Endothelial cell of umbilical vein (primary cell): ENCODE measurements around the gene C2orf68. TPM values are rescaled to one million over a fixed set of nuclear protein-coding genes. Genes with fewer than 3 reads are reported as not detected.

Experiments
- BruUV-seq: library from RNA; stranded (reverse); fragments of 400-500 nt; replicated peaks from 2 replicates; lab custom pipeline; 2021; lab: Mats Ljungman, UMichigan
- CTCF ChIA-PET: fragments of 300-600, 350-600 bp; sonication (Branson Sonifier 250); formaldehyde crosslinking; loops from one replicate; lab custom pipeline; 2021; ENCODE audit warnings: antibody characterized with exemption, inconsistent platforms; lab: Charles Lee
- POLR2A ChIA-PET: fragments of 300-600, 350-600 bp; sonication (Branson Sonifier 250); formaldehyde crosslinking; loops from one replicate; lab custom pipeline; 2021; ENCODE audit warnings: antibody characterized with exemption, inconsistent platforms; lab: Charles Lee
- DNase-seq: peaks from one replicate; pipeline ENCODE4 v3.0.0-alpha.2; 2011; ENCODE audit warnings: low read depth, low spot score
- FAIRE-seq: peaks from 2 replicates; lab custom pipeline; 2011; peaks lifted over from hg19 to GRCh38; lab: Jason Lieb, UNC
- H2AFZ ChIP-seq: 2 replicates; pipeline ENCODE4 v1.6.0; 2012; ENCODE audit warnings: low read depth, low read length, control low read depth, inconsistent platforms
- H3K27ac ChIP-seq: 2 replicates; pipeline ENCODE4 v1.5.1; 2011; ENCODE audit warnings: low read depth, mild to moderate bottlenecking, control low read depth, low read length, moderate library complexity; ENCODE audit not compliant: insufficient read depth
- H3K27me3 ChIP-seq, 2 experiments: 2 replicates each; pipeline versions ENCODE4 v1.6.0 to v1.6.1; 2011; ENCODE audit warnings: low read length in 2 of 2, mixed read lengths in 1 of 2; ENCODE audit not compliant: control insufficient read depth in 2 of 2, insufficient read depth in 2 of 2
- H3K36me3 ChIP-seq, 2 experiments: 2 replicates in 1 of 2; 3 replicates in 1 of 2; pipeline ENCODE4 v1.5.1; 2011; ENCODE audit warnings: low read length in 2 of 2, mild to moderate bottlenecking in 1 of 2, moderate library complexity in 1 of 2; ENCODE audit not compliant: control insufficient read depth in 2 of 2, insufficient read depth in 2 of 2; ENCODE audit errors: extremely low read depth in 1 of 2
- H3K4me1 ChIP-seq: 3 replicates; pipeline ENCODE4 v1.5.1; 2011; ENCODE audit warnings: mild to moderate bottlenecking, low read length; ENCODE audit not compliant: control insufficient read depth, insufficient read depth; ENCODE audit errors: extremely low read depth
- H3K4me2 ChIP-seq: 2 replicates; pipeline ENCODE4 v1.6.1; 2011; ENCODE audit warnings: low read length, control low read depth, mixed read lengths; ENCODE audit not compliant: insufficient read depth
- H3K4me3 ChIP-seq, 3 experiments: fragments of 200-600 bp in 1 of 3; sonication (generic), shearing (Covaris generic) in 1 of 3; replicated peaks in 1 of 3; 2 replicates each; pipeline ENCODE4 v1.5.1; 2011 to 2016; ENCODE audit warnings: control low read depth in 3 of 3, low read length in 3 of 3, mild to moderate bottlenecking in 2 of 3, inconsistent platforms in 1 of 3, low read depth in 1 of 3, moderate library complexity in 1 of 3; ENCODE audit not compliant: insufficient read depth in 1 of 3
- H3K79me2 ChIP-seq: 2 replicates; pipeline ENCODE4 v1.6.0; 2012; ENCODE audit warnings: low read length, inconsistent platforms; ENCODE audit not compliant: control insufficient read depth, insufficient read depth
- H3K9ac ChIP-seq: replicated peaks from 2 replicates; pipeline ENCODE3; 2011; ENCODE audit warnings: low read length, control low read depth; ENCODE audit not compliant: insufficient read depth; ENCODE audit errors: extremely low read depth
- H3K9me1 ChIP-seq: replicated peaks from 3 replicates; pipeline ENCODE4 v1.6.0; 2011; ENCODE audit warnings: mild to moderate bottlenecking, low read length; ENCODE audit not compliant: control insufficient read depth, insufficient read depth; ENCODE audit errors: extremely low read depth
- H3K9me3 ChIP-seq: replicated peaks from 2 replicates; pipeline ENCODE4 v1.5.1; 2012; ENCODE audit warnings: low read length, inconsistent platforms; ENCODE audit not compliant: control insufficient read depth, insufficient read depth
- H4K20me1 ChIP-seq: replicated peaks from 2 replicates; pipeline ENCODE3; 2011; ENCODE audit warnings: mild to moderate bottlenecking, low read length; ENCODE audit not compliant: control insufficient read depth, insufficient read depth; ENCODE audit errors: extremely low read depth
- FOS ChIP-seq: IDR thresholded peaks from 2 replicates; pipeline ENCODE4 v1.6.1; 2011; ENCODE audit warnings: mild to moderate bottlenecking, low read length, moderate library complexity, borderline replicate concordance; ENCODE audit not compliant: insufficient read depth
- MYC ChIP-seq: IDR thresholded peaks from one replicate; pipeline ENCODE4 v1.6.1; 2011; ENCODE audit warnings: mild to moderate bottlenecking, low read depth, low read length
- POLR2A ChIP-seq: IDR thresholded peaks from 2 replicates; pipeline ENCODE4 v1.6.1; 2012; ENCODE audit warnings: low read depth, mild to moderate bottlenecking, control low read depth, low read length
- POLR2AphosphoS5 ChIP-seq: IDR thresholded peaks from 2 replicates; pipeline ENCODE4 v1.6.1; 2012; ENCODE audit warnings: low read depth, mild to moderate bottlenecking, control low read depth, low read length, moderate library complexity; ENCODE audit not compliant: insufficient read depth
- dilution Hi-C: fragments of 300-500 bp; cut with MboI; formaldehyde crosslinking; loops from one replicate; pipeline ENCODE4 v1.15.0; 2019; ENCODE audit warnings: low sequenced_read_pairs; ENCODE audit not compliant: extremely low pct_ligation_motif_present
- intact Hi-C: fragments of 100-400 bp; cut with micrococcal nuclease; formaldehyde crosslinking; loops from one replicate; pipeline ENCODE4 v1.10.0; 2022
- polyA plus RNA-seq, 4 experiments: library from polyadenylated mRNA; depleted of rRNA in 3 of 4; stranded (reverse) in 3 of 4; unstranded in 1 of 4; fragments of >200 nt; gene quantifications; 2 replicates each; pipeline versions ENCODE4 v1.2.1 to v1.2.3, GENCODE V29; 2011 to 2012; ENCODE audit warnings: missing spikeins in 1 of 4
- total RNA-seq: library from RNA; stranded (reverse); gene quantifications from 2 replicates; pipeline ENCODE4 v1.2.3, GENCODE V29; 2021

Gene C2orf68
- total and polyA plus RNA-seq, 2 donors (not counting 3 experiments of a cell fraction or from before 2014, with no cell fraction given) = 17.4 to 27.4 TPM

DNA sequence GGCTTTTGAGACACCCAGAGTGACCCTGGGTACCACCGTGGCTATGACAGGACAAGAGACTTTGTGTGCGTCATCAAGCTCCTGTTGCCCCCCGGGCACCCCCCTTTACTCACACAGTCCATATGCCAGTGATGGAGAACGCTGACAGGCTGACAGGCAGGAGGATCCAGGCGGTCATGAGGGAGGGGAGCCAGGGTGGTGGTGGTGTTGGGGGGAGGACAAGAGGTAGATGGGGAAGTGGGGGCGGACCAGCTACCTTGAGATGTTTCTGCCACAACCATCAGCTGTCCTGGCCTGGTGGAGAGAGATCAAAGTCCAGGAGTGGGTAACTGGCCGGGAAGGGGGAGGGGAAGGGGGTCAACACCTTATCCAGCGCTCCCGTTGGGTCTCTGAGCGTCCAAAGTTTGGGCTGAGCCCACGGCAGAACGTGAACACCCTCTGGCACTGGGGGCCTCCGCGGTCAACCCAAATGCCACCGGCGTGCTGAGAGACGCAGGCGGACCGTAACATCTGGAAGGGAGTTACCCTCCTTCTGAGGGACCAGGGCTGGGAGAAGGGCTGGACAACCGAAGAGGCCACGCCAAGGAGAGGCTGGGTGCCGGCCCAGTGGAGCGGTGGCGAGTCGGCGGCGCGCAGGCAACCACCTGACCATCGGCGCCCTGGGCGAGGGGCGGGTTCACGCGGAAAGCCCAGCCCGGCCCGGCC, 9.9 kb downstream of the C2orf68 start:
- POLR2A ChIA-PET = interaction anchor here (1.3 kb wide), 1 partner anchor 10 kb away, joined by 6 read pairs; the partner anchor contains the start of gene C2orf68

DNA sequence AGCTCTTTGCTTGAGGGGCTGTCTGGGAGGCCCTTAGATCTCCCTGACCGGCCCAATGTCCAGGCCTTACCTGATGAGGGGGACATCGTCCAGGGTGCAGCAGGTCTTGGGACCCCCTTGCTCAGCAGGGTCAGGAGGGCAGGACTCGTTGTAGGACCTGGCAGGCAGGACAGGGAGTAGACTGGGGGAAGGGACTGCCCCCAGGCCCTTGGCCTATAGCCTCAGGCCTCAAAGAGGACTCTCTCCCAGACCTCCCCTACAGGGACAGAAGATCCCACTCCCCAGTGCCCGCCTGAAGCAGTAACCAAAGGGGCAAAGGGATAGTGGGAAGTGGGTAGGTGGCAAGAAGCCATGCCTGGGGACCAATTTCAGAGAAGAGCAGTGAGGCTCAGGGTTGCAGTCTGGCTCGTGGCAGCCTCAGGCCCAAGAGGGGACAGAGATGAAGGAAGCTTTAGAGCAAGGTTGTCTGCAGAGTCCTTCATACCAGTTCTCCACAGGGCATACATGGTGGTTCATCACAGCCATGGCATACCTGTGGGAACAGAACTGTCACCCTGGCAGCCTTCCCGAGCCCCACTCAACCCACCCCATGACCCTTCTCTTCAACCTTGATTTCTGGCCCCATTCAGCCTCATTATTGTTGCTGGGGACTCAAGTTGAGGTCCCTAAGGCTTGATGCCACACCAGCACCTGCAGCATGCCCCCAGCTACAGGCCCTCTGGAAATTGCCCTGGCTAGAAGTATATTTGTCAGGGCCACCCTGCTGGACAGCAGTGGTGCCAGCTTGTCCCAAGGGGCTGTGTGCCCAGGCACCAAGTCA, 10.7 kb downstream of the C2orf68 start:
- Histone ChIP-seq H3K4me3 (peak overlapping the region in 1 of 3 experiments; percentile 98), H3K27ac (no peak overlapping the region), H3K36me3 (peaks cover 0 to 29% of the 10 kb centered on the region in 2 experiments), H3K27me3 (no peaks in the 10 kb centered on the region), H2AFZ (no peak overlapping the region), H3K4me1 (peaks cover 25% of the 10 kb centered on the region), H3K79me2 (peaks cover 14% of the 10 kb centered on the region), H3K9ac (no peak overlapping the region), H3K9me3 (no peaks in the 10 kb centered on the region), H3K9me1 (no peaks in the 10 kb centered on the region), H3K4me2 (peak overlapping the region; percentile 87), H4K20me1 (no peaks in the 10 kb centered on the region)
- FAIRE-seq (no peak), DNase-seq (no peak)
- ChIA-PET POLR2A (no interaction called here), CTCF (interaction anchor here (0.7 to 2.3 kb wide), 5 partner anchors 11 to 49 kb away, joined by 3 to 8 read pairs (median 4); partner anchors contain the start of genes C2orf68 and GGCX)
- intact Hi-C loops = loop anchor here (5.0 kb wide), 1 partner anchor 179 kb away; no protein-coding TSS in a partner anchor
- dilution Hi-C loops = no loop called here
- TF ChIP-seq POLR2A (no peak), POLR2AphosphoS5 (peak; percentile 22), FOS (no peak)
- TSS peak; percentile 18 for BruUV-seq

More for the DNA sequence above, 9.9 kb downstream of the C2orf68 start:
- Histone ChIP-seq H3K4me1 (peaks cover 24% of the 10 kb centered on the region), H3K79me2 (peaks cover 6% of the 10 kb centered on the region), H3K9me3 (no peaks in the 10 kb centered on the region), H4K20me1 (no peaks in the 10 kb centered on the region), H3K27me3 (no peaks in the 10 kb centered on the region), H3K4me3 (peak overlapping the region; percentile 64 to 98 (median 65)), H3K27ac (no peak overlapping the region), H3K9me1 (no peaks in the 10 kb centered on the region), H3K9ac (peak overlapping the region; percentile 66), H3K36me3 (peaks cover 0 to 27% of the 10 kb centered on the region in 2 experiments), H2AFZ (peak overlapping the region; percentile 76), H3K4me2 (peak overlapping the region; percentile 87)
- CTCF ChIA-PET = interaction anchor here (0.7 to 1.2 kb wide), 4 partner anchors 9 to 50 kb away, joined by 3 to 4 read pairs (median 4); partner anchors contain the start of gene GGCX
- dilution Hi-C loops = no loop called here
- no TSS peak for BruUV-seq
- intact Hi-C loops = loop anchor here (1.0 to 5.0 kb wide), 4 partner anchors 17 to 180 kb away; partner anchors contain the start of gene GGCX
- FAIRE-seq (peak; percentile 49), DNase-seq (no peak)
- no peak for TF ChIP-seq MYC
